Ishikawa (cell line): ENCODE data around the gene ANKRD42.

ENCODE experiments used
- CEBPB ChIP-seq: IDR thresholded peaks from 2 replicates; pipeline ENCODE4 v1.6.1; 2012
- CREB1 ChIP-seq: IDR thresholded peaks from 2 replicates; pipeline ENCODE4 v1.6.1; 2012; ENCODE audit warnings: low read depth
- EP300 ChIP-seq: IDR thresholded peaks from 2 replicates; pipeline ENCODE4 v1.6.1; 2012; ENCODE audit warnings: borderline replicate concordance
- NFIC ChIP-seq: IDR thresholded peaks from 2 replicates; pipeline ENCODE4 v1.6.1; 2012
- RAD21 ChIP-seq: IDR thresholded peaks from 2 replicates; pipeline ENCODE4 v1.6.1; 2012; ENCODE audit warnings: low read depth
- TAF1 ChIP-seq: IDR thresholded peaks from 2 replicates; pipeline ENCODE4 v1.6.1; 2012; ENCODE audit warnings: low read depth, mild to moderate bottlenecking
- TEAD4 ChIP-seq: IDR thresholded peaks from 2 replicates; pipeline ENCODE4 v1.6.1; 2012
- YY1 ChIP-seq: IDR thresholded peaks from 2 replicates; pipeline ENCODE4 v1.6.1; 2012; ENCODE audit warnings: low read depth
- TF ChIP-seq, protein P1 (sequence below): IDR thresholded peaks from 2 replicates; pipeline ENCODE4 v1.6.1; 2012
- TF ChIP-seq, protein P2 (sequence below): IDR thresholded peaks from 2 replicates; pipeline ENCODE4 v1.6.1; 2012
- TF ChIP-seq, protein P3 (sequence below): IDR thresholded peaks from 2 replicates; pipeline ENCODE4 v1.6.1; 2012; ENCODE audit warnings: low read depth, mild to moderate bottlenecking

DNA sequence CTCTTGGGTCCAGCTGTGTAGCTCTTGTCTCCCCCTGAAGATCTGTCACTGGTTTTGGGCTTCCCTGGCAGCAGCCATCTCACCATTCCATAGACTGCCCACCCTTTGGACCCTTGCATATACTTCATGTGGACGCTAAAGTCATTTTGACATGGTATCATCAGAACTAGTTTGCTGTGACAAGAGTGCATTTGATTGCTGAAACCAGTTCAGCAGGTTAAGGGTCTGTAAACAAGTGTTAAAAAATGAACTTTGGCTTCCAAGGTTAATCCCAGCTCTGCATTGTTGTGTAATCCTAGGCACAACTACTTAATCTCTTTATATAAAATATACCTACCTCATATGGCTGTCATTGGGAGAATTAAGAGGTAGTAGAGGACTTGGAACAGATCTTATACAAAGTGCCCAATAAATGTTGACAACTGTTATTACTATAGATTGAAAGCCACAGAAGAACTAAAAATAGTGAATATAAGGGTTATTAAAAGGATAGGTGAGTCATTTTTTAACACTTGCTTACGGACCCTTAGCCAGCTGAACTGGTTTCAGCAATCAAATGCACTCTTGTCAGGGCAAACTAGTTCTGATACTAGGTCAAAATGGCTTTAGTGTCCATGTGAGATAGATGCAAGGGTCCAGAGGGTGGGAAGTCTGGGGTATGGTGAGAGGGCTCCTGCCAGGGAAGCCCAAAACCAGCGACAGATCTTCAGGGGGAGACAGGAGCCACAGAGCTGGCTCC lies 63.3 kb downstream of the ANKRD42 start:
- TF ChIP-seq CEBPB, result no peak
- no peak for TF ChIP-seq YY1
- no peak for TF ChIP-seq RAD21
- TF ChIP-seq EP300, result no peak
- TF ChIP-seq TAF1, result no peak
- TF ChIP-seq, protein P1, sequence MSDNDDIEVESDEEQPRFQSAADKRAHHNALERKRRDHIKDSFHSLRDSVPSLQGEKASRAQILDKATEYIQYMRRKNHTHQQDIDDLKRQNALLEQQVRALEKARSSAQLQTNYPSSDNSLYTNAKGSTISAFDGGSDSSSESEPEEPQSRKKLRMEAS, result no peak
- TF ChIP-seq NFIC, result no peak
- TF ChIP-seq, protein P2, sequence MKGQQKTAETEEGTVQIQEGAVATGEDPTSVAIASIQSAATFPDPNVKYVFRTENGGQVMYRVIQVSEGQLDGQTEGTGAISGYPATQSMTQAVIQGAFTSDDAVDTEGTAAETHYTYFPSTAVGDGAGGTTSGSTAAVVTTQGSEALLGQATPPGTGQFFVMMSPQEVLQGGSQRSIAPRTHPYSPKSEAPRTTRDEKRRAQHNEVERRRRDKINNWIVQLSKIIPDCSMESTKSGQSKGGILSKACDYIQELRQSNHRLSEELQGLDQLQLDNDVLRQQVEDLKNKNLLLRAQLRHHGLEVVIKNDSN, result no peak
- no peak for TF ChIP-seq TEAD4
- TF ChIP-seq CREB1, result no peak
- TF ChIP-seq, protein P3, sequence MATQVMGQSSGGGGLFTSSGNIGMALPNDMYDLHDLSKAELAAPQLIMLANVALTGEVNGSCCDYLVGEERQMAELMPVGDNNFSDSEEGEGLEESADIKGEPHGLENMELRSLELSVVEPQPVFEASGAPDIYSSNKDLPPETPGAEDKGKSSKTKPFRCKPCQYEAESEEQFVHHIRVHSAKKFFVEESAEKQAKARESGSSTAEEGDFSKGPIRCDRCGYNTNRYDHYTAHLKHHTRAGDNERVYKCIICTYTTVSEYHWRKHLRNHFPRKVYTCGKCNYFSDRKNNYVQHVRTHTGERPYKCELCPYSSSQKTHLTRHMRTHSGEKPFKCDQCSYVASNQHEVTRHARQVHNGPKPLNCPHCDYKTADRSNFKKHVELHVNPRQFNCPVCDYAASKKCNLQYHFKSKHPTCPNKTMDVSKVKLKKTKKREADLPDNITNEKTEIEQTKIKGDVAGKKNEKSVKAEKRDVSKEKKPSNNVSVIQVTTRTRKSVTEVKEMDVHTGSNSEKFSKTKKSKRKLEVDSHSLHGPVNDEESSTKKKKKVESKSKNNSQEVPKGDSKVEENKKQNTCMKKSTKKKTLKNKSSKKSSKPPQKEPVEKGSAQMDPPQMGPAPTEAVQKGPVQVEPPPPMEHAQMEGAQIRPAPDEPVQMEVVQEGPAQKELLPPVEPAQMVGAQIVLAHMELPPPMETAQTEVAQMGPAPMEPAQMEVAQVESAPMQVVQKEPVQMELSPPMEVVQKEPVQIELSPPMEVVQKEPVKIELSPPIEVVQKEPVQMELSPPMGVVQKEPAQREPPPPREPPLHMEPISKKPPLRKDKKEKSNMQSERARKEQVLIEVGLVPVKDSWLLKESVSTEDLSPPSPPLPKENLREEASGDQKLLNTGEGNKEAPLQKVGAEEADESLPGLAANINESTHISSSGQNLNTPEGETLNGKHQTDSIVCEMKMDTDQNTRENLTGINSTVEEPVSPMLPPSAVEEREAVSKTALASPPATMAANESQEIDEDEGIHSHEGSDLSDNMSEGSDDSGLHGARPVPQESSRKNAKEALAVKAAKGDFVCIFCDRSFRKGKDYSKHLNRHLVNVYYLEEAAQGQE, result no peak
